Motor neuron (in vitro differentiated cells): ENCODE data around the gene SLC38A4. TPM values are rescaled to one million over a fixed set of nuclear protein-coding genes. Genes with fewer than 3 reads are reported as not detected.

ENCODE experiments used
- ATAC-seq, 8 experiments: fragments of 200-7000 bp; cut with Tn5 transposase; replicated peaks in 6 of 8; 2 replicates each; pipeline ENCODE4 v1.8.0; 2021; ENCODE audit warnings: mild to moderate bottlenecking in 8 of 8, moderate library complexity in 8 of 8
- H3K27ac ChIP-seq, 2 donors: fragments of 250-450 bp; sonication (Bioruptor Pico); 2 replicates each; pipeline ENCODE4 v1.9.0; 2021; ENCODE audit warnings: antibody characterized with exemption in 2 of 2, mild to moderate bottlenecking in 2 of 2, moderate library complexity in 1 of 2
- H3K4me1 ChIP-seq, 2 donors: fragments of 250-450 bp; sonication (Bioruptor Pico); replicated peaks in 1 of 2; 2 replicates each; pipeline ENCODE4 v1.6.1; 2021; ENCODE audit warnings: antibody characterized with exemption in 2 of 2, mild to moderate bottlenecking in 2 of 2, moderate library complexity in 1 of 2
- H3K4me3 ChIP-seq, 5 donors: fragments of 250-450 bp; sonication (Bioruptor Pico); 2 replicates each; pipeline ENCODE4 v1.9.0; 2021; ENCODE audit warnings: antibody characterized with exemption in 5 of 5, mild to moderate bottlenecking in 5 of 5, moderate library complexity in 4 of 5
- WGBS, 10 experiments: fragments of 450-650 bp; shearing (Covaris generic); methylation state at CpG; one replicate each; pipeline ENCODE4 v1.0.0; 2022; 5-methylcytosine and 5-hydroxymethylcytosine counted together
- in situ Hi-C, 9 experiments: fragments of 400-800 bp; cut with MboI; loops; one replicate each; pipeline ENCODE4 v1.15.0; 2021; ENCODE audit warnings: low sequenced_read_pairs in 9 of 9, low pct_unique_long_range_greater_than_20kb in 2 of 9; ENCODE audit not compliant: unreplicated experiment in 9 of 9
- total RNA-seq, 8 experiments: library from RNA; unstranded; fragments of 300-600 nt; gene quantifications; 2 replicates each; pipeline versions ENCODE4 v1.2.3 to v1.2.4, GENCODE V29; 2022

The SLC38A4 gene
- total RNA-seq, 8 experiments from 2014 or later: 0.08 to 82.9 (median 0.28) TPM

DNA sequence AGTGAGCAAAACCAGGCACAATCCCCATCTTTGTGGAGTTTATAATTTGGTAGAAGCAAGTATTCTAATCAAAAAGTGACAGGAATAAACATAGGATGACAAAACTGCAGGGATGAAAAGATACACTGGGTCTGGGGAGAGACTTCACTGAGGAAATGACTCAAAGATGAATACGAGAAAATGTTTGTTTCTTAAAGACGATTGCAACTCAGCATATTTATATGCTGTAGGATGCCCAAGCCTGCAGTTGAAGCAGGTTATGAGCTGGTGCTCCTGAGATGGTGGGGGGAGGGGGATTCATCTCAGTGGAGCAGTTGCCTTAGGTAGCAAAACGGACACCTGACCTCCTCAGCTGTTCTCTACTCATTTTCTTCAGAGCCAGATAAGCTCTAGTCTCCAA is 13.4 kb upstream of the SLC38A4 start:
- H3K4me3 ChIP-seq: no peak overlapping the region
- 0 to 84% (median 70%) methylated on average over 1 to 3 of the region's 3 CpGs; no CpG with 5 or more reads in 1 of the 10 experiments for WGBS, 10 experiments
- in situ Hi-C loops: no loop called here
- no peaks in the 10 kb centered on the region for H3K4me1 ChIP-seq
- no peak overlapping the region for H3K27ac ChIP-seq
- no peak for ATAC-seq

DNA sequence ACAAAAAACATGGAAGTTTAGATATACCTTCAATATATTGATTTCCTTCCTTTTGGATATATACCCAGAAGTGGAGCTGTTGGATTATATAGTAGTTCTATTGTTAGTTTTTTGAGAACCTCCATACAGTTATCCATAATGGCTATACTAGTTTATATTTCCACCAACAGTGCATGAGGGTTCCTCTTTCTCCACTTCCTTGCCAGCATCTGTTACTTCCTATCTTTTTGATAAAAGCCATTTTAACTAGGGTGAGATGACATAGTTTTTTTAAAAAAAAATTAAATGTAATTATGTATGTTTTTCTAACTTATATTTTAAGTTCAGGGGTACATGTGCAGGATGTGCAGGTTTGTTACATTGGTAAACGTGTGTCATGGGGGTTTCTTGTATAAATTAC is 10.0 kb upstream of the SLC38A4 start:
- 57 to 91% (median 83%) methylated on average over 1 of the region's 1 CpG; no CpG with 5 or more reads in 3 of the 10 experiments for WGBS, 10 experiments
- Histone ChIP-seq H3K4me3 (no peak overlapping the region), H3K4me1 (peaks cover 0 to 4% of the 10 kb centered on the region in 2 donors), H3K27ac (no peak overlapping the region)
- no peak for ATAC-seq
- in situ Hi-C loops: no loop called here

DNA sequence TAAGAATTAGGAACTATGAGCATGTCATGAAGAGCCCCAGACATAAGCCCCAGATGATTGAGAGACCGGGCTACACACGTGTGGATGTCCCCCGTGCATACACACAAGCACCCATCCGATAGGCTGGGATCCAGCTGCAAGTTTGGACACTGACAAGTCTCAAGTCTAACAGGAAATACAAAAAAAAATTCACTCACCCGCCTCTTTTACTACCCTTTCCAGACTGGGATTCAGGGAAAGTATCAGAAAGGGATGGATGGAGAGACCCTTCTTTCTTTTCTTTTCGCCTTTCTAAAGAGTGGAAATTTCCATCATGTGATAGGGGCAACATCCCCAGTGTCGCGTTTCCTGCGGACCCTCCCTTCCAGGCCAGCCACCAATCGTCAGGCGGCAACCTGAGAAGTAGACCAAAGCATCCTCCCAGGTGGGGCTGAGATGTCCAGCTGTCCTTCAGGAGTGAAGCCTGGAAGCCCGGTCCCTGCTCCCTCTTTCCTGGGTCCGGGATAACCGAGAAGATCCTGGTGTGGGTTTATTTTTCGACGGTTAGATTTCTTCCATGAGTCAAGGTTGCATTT is 6.4 kb upstream of the SLC38A4 start:
- no peak for ATAC-seq
- Histone ChIP-seq H3K27ac (no peak overlapping the region), H3K4me3 (no peak overlapping the region), H3K4me1 (peaks cover 0 to 6% of the 10 kb centered on the region in 2 donors)
- in situ Hi-C loops: no loop called here
- WGBS, 10 experiments: 55 to 91% (median 70%) methylated on average over 1 to 9 of the region's 16 CpGs; no CpG with 5 or more reads in 3 of the 10 experiments

DNA sequence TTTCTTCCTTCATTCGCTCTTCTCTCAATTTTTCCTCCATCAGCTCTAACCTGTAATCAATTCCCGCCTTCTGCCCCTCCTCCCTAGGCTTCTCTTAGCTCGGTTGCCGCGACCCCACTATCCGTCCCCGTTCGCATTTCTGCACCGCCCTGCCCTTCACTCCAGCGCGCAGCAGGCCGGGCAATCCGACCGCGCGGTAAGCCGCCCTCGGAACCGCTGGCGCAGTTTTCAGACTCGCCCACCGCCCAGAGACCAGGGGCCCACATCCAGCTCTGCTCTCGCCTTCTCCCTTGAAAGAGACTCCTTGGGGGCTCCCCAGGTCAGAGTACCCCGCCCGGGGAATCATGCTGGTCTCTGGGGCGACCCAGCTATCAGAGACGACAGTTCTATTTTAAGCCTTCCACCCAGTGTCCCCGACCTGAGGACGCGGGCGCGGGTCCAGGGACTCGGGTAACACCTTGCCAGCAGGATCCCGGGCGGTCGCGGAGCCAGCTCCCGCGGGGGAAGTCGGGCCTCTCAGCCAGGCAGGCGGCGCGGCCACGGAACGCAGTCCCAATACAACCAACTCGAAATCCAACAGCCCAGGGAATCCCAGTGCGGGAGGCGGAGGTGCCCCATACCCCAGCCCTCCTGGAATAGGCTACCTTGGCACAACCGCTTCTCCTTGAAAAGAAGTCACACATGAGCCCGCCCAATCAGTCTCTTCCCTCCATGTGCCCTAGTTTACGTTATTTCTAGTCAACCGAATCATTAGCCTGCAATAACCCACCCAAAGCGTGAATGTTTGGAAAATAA is 5.7 kb upstream of the SLC38A4 start:
- in situ Hi-C loops: no loop called here
- Histone ChIP-seq H3K27ac (no peak overlapping the region), H3K4me1 (peaks cover 0 to 6% of the 10 kb centered on the region in 2 donors), H3K4me3 (peak overlapping the region in 4 of 5 donors; percentile 9 to 25 (median 14))
- ATAC-seq: peak in 6 of 8 experiments; percentile 32 to 86 (median 65)
- WGBS, 10 experiments: 0 to 63% (median 18%) methylated on average over 2 to 18 of the region's 53 CpGs; no CpG with 5 or more reads in 2 of the 10 experiments

DNA sequence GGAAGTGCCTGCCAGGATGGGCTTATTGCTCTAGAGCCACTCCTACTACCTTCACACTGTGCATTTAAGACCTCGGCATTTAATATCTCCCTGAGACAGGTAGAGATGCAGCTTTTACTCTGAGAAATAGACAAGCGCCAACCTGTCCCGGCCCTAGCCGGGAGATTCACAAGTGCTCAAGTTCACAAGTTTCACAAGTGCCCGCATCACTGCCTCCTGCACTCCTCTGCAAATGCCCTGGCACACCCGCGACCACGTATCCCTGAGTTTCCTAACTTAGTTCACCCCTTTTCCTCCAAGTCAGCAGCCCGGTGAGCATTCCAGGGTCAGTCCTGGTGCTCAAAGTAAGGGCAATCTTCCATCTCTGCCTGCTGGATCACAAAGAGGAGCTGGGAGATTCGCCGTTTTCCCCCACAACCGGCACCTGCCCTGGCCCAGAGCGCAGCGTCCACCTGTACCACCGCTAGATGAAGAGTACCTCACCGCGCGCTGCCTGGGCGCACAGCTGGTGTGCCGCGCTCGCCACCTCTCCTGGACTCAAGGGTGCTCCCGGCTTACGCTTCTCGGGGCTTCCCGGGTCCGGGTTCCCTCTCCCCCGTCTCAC is 5.0 kb upstream of the SLC38A4 start:
- peak overlapping the region in 4 of 5 donors; percentile 9 to 25 (median 14) for H3K4me3 ChIP-seq
- in situ Hi-C loops: no loop called here
- H3K4me1 ChIP-seq: peaks cover 0 to 6% of the 10 kb centered on the region in 2 donors
- 7 to 100% (median 16%) methylated on average over 1 to 18 of the region's 28 CpGs; no CpG with 5 or more reads in 3 of the 10 experiments for WGBS, 10 experiments
- no peak overlapping the region for H3K27ac ChIP-seq
- ATAC-seq: peak in 6 of 8 experiments; percentile 26 to 76 (median 36)

DNA sequence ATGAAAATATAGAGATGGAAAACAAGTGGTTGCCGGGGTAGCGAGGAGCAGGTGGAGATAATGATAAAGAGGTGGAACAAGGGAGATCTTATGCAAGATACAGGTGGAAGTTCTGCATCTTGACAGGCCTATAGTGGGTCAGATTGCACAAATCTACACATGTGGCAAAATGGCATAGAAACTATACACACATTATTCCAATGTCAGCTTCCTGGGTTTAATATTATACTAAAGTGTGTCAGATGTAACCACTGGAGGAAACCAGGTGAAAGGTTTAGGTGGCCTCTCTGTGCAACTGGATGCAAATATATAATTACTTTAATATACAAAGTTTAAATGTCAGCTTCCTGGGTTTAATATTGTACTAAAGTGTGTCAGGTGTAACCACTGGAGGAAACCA is 1.1 kb downstream of the SLC38A4 start:
- no peak for ATAC-seq
- Histone ChIP-seq H3K4me1 (peaks cover 0 to 5% of the 10 kb centered on the region in 2 donors), H3K4me3 (no peak overlapping the region), H3K27ac (no peak overlapping the region)
- in situ Hi-C loops: no loop called here
- WGBS, 10 experiments: 90 to 100% (median 100%) methylated on average over 2 of the region's 2 CpGs; no CpG with 5 or more reads in 2 of the 10 experiments

DNA sequence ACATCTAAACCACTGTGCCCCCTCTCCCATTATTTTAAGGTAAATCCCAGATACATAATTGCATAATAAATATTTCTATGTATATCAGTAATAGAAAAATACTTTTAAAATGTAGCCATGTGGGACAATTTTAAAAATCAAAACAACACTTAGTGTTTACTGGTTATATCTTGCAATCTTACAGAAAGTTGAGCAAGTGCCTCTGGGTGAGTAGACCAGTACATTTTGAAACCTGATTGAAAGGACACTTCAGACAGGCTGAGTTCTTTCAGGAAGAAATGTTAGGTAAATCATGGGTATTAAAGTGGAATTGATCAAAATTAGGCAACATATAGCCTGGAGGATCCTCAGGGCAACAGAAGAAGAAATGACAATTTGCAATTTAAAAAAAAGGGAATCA is 7.2 kb downstream of the SLC38A4 start:
- H3K4me3 ChIP-seq: no peak overlapping the region
- in situ Hi-C loops: no loop called here
- H3K27ac ChIP-seq: no peak overlapping the region
- ATAC-seq: peak in 1 of 8 experiments; percentile 16
- H3K4me1 ChIP-seq: no peaks in the 10 kb centered on the region

DNA sequence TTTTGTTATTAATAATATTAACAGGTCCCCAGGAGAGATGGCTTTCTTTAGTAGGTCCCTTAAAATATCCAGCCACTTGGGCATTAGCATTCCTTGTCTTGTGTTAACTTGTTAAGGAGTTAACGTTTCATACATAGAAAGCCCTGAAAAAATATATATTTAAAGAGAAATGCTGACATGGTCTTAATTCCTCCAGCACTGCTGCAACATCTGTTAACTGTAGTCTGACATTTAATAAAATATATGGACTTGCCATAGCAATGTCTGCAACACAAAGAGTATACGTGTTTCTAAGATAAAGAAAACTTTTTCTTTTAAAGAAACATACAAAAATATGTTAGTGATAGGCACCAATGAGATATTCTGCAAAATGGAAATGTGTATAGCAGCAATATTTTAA is 10.0 kb downstream of the SLC38A4 start:
- ATAC-seq: no peak
- H3K4me3 ChIP-seq: no peak overlapping the region
- 0 to 86% (median 61%) methylated on average over 1 to 2 of the region's 2 CpGs for WGBS, 10 experiments
- in situ Hi-C loops: no loop called here
- no peaks in the 10 kb centered on the region for H3K4me1 ChIP-seq
- no peak overlapping the region for H3K27ac ChIP-seq

DNA sequence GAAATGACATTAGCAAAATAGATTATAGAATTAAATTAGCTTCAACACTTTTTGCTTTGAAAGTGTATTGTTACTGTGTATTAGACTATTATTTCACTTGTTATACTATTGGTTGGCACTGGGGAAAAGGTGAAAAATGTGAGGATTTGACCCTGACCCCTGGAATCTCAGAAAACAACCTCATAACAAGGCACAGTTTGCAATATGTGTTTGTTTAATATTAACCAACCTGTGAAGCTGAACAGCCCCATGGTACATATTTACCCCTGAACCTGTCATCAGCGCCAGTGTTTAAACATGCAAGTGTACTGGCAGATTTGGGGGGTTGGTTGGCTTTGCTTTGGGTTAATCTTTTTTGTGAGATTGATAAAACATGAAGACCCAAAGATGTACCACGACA is 11.7 kb downstream of the SLC38A4 start:
- ATAC-seq: no peak
- Histone ChIP-seq H3K27ac (no peak overlapping the region), H3K4me3 (no peak overlapping the region), H3K4me1 (no peaks in the 10 kb centered on the region)
- 31 to 100% (median 88%) methylated on average over 1 to 2 of the region's 2 CpGs; no CpG with 5 or more reads in 3 of the 10 experiments for WGBS, 10 experiments
- in situ Hi-C loops: no loop called here

DNA sequence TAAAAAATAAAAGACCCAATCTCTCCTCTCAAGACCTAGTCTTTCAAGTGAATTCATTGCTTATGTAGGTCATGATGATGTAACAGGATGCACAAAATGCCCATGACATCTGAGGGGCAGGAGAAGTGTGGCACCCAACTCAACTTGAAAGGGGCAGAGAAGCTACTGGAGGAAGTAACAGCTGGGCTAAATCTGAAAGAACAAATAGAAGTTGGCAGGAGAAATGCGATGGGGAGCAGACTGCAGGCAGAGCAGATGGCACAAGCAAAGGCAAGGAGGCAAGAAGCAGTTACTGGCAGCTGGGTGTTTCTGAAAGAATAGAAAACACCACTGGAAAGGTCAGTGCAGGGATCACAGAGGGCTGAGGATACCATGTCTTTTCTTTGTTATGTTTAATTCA is 14.6 kb downstream of the SLC38A4 start:
- Histone ChIP-seq H3K4me1 (no peaks in the 10 kb centered on the region), H3K27ac (no peak overlapping the region), H3K4me3 (no peak overlapping the region)
- in situ Hi-C loops: no loop called here
- ATAC-seq: no peak
- 20 to 100% (median 57%) methylated on average over 1 of the region's 1 CpG; no CpG with 5 or more reads in 5 of the 10 experiments for WGBS, 10 experiments

DNA sequence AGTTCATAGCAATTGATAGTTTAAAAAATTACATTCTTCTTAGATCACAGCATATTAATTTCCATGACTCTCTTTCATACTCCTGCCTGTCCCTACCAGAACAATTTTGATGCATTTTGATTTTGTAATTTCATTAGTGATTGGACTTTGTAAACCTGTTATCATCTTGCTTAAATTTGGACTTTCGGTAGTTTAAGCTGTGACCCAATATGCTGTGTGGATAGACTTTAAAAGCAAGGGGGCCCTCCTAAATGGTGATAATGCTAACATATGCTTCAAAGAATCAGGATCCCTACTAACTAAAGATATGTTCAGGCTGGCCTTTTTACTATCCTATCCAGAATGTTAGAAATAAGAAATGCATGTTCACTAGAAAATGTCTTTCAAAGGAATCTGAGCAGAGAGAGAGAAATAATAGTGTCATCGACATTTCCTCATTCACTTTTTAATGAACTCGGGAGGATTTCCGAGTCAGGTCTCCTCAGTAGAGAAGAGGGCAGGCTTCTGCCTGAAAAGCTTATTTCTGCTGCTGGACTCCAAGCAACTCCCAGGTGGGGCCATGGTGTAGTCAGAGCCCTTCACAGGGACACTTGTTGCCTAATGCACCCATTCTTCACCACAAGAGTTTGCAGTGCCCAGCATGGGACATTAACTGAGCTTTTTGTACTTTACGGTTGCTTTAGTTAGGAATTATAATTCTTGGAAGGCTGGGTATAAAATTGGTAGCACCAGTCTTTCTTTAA is 16.7 kb downstream of the SLC38A4 start:
- 57 to 83% (median 70%) methylated on average over 2 to 5 of the region's 5 CpGs for WGBS, 10 experiments
- no peaks in the 10 kb centered on the region for H3K4me1 ChIP-seq
- in situ Hi-C loops: no loop called here
- no peak overlapping the region for H3K4me3 ChIP-seq
- ATAC-seq: no peak
- H3K27ac ChIP-seq: no peak overlapping the region

DNA sequence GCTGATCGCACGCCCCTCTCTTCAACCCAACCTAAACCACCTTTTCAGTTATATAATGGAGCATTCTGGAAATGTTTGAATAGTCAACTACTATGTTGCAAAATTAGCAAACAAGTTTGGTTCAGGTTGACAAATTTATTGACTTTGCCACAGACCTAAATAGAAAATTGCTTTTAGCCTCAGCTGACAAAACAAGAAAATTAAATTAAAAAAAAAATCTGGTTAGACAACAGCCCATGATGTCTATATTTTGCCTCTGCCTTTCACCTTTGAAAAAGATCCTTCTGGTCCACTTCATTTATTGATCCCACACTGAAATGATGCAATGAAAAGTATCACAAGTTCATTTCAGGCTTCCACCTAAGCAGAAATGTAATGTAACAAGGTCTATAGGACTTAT is 17.5 kb downstream of the SLC38A4 start:
- no peaks in the 10 kb centered on the region for H3K4me1 ChIP-seq
- 83 to 100% (median 100%) methylated on average over 1 to 2 of the region's 2 CpGs; no CpG with 5 or more reads in 3 of the 10 experiments for WGBS, 10 experiments
- H3K4me3 ChIP-seq: no peak overlapping the region
- H3K27ac ChIP-seq: no peak overlapping the region
- no peak for ATAC-seq
- in situ Hi-C loops: no loop called here

DNA sequence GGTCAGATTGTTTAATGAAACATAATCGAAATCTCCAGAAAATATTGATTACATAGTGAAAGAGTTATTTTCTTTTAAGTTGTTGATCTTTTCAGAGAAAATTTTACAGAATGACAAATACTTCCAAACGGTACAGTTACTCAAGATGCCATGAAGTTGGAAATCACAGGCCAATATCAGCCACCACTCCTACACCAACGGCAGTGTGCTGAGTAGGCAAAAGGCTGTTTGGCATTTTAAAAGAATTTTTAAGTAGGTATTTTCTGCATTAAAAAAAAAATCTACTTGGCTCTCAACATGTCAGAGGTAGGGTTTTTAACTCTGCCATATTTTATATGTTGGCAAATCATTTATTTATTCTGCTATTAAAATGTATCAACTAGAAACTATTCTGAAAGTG is 21.7 kb downstream of the SLC38A4 start:
- in situ Hi-C loops: no loop called here
- Histone ChIP-seq H3K27ac (no peak overlapping the region), H3K4me3 (no peak overlapping the region), H3K4me1 (no peaks in the 10 kb centered on the region)
- WGBS, 10 experiments: 60 to 96% (median 75%) methylated on average over 1 to 3 of the region's 3 CpGs
- ATAC-seq: no peak
